SH-SY5Y (cell line): ENCODE results near the gene SNX2.

Source experiments
- GATA2 ChIP-seq: IDR thresholded peaks from 2 replicates; pipeline ENCODE4 v1.6.1; 2011; ENCODE audit warnings: mild to moderate bottlenecking, low read depth, low read length
- GATA3 ChIP-seq: IDR thresholded peaks from 2 replicates; pipeline ENCODE4 v1.6.1; 2011; ENCODE audit warnings: low read depth, mild to moderate bottlenecking, low read length, moderate library complexity

Gene SNX2

DNA sequence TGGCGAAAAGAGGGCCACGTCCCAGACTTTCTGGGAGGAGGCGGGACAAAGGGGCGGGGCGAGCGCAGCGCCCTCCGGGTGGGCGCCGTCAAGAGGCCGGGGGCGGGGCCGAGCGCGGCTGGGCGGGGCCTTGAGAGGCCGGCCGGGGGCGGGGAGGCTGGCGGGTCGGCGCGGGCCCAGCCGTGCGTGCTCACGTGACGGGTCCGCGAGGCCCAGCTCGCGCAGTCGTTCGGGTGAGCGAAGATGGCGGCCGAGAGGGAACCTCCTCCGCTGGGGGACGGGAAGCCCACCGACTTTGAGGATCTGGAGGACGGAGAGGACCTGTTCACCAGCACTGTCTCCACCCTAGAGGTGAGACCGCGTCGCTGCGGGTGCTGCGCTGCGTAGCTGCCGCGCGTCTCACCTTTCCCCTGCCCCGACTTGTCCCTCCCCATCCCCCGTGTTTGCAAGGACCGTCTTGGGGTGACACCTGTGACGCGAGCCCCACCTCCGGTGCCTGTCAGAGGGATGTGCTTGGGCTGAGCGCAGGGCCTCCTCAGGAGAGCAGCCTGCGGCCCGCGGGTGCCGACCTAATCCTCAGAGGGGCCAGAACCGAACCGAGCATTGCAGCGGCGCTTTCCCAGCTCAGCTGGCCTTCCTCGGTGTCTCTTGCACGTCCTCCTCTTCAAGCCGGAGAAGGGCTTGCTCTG is at the start of gene SNX2:
Gene SNX2, plus strand, starts transcription at position 220 of the 689 bp plus-strand sequence. Its CDS starts 24 bp downstream, at position 244.
- TF ChIP-seq GATA3 (no peak), GATA2 (no peak)

DNA sequence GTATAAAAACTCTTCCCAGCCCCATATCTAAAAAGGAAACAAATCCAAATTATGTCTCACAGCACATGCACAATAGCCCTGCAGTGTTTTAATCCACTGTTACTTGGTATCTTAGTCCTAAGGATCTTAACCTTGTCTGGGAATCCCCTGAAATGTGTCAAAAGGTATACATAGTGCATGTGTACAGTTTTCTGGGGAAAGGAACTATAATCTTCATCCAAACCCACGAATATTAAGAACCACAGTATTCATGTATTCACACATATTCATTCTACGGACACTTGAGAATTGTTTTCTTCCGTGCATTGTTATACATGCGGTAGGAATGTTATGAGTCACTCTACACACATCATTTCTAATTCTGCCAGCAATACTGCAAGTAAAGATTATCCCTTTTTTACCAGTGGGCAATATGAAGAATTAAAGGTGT is 47.8 kb upstream of the SNX2 start:
- TF ChIP-seq GATA3 (no peak), GATA2 (no peak)

DNA sequence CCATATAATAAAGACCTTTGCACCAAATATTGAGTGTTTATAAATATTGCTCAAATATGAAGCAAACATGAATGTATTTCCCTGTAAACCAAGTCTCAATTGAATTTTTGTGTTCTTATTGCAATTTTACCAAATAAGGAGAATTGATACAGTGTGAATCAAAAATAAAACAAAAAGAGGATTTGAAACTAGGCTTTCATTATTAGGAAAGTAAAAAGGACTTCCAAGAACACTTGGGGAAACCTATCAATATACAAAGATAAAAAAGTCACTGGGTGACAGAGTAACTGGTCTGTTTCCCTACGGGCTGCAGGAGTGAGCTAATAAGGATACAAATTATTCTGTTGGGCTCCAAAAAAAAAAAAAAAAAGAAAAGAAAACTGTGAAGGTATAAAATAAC is 44.8 kb upstream of the SNX2 start:
- TF ChIP-seq GATA3, result no peak
- no peak for TF ChIP-seq GATA2

DNA sequence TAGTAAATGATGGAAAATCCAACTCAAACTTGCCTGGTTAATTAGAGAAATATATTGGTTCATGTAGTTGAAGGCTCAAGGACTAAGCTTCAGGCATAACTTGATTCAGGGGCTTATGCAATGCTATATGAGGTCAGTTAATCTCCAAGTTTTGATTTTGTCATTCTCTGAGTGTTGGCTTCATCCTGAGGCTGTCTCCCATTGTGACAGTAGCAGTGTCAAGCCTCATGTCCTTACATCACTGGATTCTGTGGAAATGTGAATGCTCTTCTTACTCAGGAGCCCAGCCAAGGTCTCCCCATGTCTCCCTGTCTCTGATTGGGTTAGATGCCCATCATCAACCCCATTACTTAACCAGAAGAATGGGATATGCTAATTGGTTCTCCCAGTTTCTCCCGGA is 44.4 kb upstream of the SNX2 start:
- TF ChIP-seq GATA3 (no peak), GATA2 (no peak)

- TF ChIP-seq GATA3, result no peak
- TF ChIP-seq GATA2, result no peak
Measured at GRCh38 chr5:122736086-122736845, 38.6 kb upstream of the SNX2 start.

DNA sequence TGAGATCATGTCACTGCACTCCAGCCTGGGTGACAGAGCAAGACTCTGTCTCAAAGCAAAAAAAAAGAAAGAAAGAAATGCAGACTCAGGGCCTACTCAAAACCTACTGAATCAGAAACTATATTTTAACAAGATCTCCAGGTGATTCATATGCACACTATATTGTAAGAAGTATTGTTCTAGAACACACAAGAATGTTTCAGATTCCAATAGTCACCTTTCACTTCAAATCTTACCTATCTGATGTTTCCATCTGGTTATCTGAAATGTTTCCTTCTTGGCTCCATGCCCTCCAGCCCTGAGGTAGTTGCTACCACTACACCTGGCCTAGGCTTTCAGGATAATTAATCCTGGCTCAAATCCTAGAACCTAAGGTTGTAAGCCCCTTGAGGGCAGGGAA is 36.8 kb upstream of the SNX2 start:
- TF ChIP-seq GATA3 (no peak), GATA2 (no peak)

GRCh38 chr5:122741681-122742080 is 33.2 kb upstream of the SNX2 start:
- TF ChIP-seq GATA2 (no peak), GATA3 (no peak)

DNA sequence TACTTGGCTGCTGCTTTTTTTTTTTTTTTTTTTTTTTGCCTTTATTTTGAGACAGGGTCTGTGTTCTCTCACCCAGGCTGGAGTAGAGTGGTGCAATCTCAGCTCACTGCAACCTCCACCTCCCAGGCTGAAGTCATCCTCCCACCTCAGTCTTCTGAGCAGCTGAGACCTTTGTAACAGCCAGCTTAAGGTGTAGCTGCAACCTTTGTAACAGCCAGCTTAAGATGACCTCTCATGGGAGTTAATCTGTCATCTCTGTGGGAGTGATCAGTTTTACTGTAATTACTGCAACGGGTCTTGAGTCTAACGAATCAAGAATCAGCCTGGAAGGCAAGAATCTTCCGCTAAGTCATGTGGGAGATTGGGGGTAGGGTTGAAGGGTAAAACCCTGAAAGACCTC is 31.6 kb upstream of the SNX2 start:
- TF ChIP-seq GATA2 (no peak), GATA3 (no peak)

GRCh38 chr5:122745597-122745996 is 29.3 kb upstream of the SNX2 start:
- TF ChIP-seq GATA3 (no peak), GATA2 (no peak)

- TF ChIP-seq GATA2 (no peak), GATA3 (no peak)
Measured at GRCh38 chr5:122749886-122750285, 25.0 kb upstream of the SNX2 start.

DNA sequence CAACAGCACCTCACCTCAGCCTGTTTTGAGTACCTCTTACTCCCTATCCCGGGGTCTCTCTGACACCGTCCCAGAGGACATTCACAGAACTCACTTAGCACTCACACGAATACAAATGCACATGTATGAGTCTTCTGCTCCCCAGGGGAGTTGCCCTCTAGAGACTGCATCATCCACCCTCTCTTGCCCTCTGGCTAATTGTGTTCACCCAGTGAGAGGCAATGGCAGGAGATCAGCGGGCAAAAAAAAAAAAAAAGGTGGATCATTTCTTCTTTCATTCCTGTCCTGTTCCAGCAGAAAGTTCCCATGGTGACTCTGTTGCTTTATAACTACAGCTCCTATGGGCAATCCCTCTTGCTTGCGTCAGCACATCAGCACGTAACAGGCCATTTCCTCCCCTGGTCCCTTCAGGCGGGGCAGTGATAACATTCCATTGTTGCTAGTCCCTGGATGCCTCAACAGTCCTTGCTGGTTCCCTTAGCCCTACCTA is 23.5 kb upstream of the SNX2 start:
- TF ChIP-seq GATA2 (no peak), GATA3 (no peak)

DNA sequence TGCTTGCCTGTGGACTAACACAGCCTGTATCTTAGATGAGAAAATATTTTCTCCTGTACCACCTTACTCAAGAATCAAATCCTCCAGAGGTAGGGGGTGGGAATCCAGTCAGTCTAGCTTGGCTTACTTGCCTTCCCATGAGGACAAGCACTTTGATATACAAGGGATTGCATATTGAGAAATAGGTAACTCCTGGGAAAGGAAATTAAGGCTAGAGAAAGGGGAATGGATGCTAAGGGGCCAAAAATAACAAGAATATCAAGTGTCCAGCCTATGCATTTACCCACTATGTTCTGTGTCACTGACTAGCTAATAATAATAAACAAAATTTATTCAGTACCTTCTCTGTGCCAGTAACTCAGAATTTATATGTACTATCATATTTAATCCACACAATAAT is 21.4 kb upstream of the SNX2 start:
- TF ChIP-seq GATA2 (no peak), GATA3 (no peak)

DNA sequence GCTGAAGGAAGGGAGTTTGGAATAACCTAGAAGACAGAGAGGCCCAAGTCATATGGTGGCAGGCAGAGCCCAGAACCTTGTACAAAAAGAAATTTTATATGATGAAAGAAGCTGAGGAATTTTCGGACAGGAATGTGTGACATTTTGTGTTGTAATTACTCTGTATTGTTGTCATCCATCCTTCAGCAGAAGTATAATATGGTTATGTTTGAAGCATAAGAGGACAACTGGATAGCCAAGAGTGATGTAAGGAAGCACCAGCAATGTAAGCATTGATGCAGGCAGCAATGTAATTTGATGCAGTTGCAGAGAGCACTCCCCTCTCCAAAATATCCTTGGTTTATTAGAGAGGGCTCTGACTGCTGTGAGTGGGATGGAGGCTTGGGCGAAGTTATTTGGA is 19.1 kb upstream of the SNX2 start:
- TF ChIP-seq GATA2 (no peak), GATA3 (no peak)

GRCh38 chr5:122756264-122756911 is 18.5 kb upstream of the SNX2 start:
- no peak for TF ChIP-seq GATA3
- TF ChIP-seq GATA2, result no peak
